HepG2 (cell line): ENCODE data around the gene ST3GAL2. TPM values are rescaled to one million over a fixed set of nuclear protein-coding genes. Genes with fewer than 3 reads are reported as not detected.
A peak's percentile ranks its signal among the peaks of the same experiment; 100 is the strongest.

Experiments
- ESRRA ChIP-seq: sonication (generic); formaldehyde crosslinking; IDR thresholded peaks from 2 replicates; pipeline ENCODE4 v1.5.1; 2020; ENCODE audit warnings: mild to moderate bottlenecking, low read depth, missing genetic modification reagents
- GTF3A ChIP-seq: sonication (generic); formaldehyde crosslinking; conservative IDR thresholded peaks from 2 replicates; pipeline ENCODE4 v1.4.0; 2020; ENCODE audit warnings: mild to moderate bottlenecking, missing genetic modification reagents
- MXI1 ChIP-seq: IDR thresholded peaks from 3 replicates; pipeline ENCODE4 v1.6.1; 2012; ENCODE audit warnings: low read depth, low read length, inconsistent platforms, borderline replicate concordance
- MYC ChIP-seq: sonication (generic); formaldehyde crosslinking; IDR thresholded peaks from 2 replicates; pipeline ENCODE4 v1.9.0; 2021; ENCODE audit warnings: missing genetic modification reagents, borderline replicate concordance
- ZBTB7B ChIP-seq: sonication (generic); formaldehyde crosslinking; IDR thresholded peaks from 2 replicates; pipeline ENCODE4 v1.4.0; 2020; ENCODE audit warnings: missing genetic modification reagents
- ZEB1 ChIP-seq: IDR thresholded peaks from 2 replicates; pipeline ENCODE4 v1.6.1; 2012; ENCODE audit warnings: mild to moderate bottlenecking, low read depth, inconsistent platforms; ENCODE audit not compliant: insufficient replicate concordance
- ZFX ChIP-seq: sonication (generic); formaldehyde crosslinking; IDR thresholded peaks from 2 replicates; pipeline ENCODE4 v1.4.0; 2020; ENCODE audit warnings: mild to moderate bottlenecking, low read depth, missing genetic modification reagents, moderate library complexity
- polyA plus RNA-seq, 8 experiments: library from polyadenylated mRNA; depleted of rRNA in 3 of 8; stranded (reverse) in 7 of 8; unstranded in 1 of 8; fragments of >200 nt; fragmentation: Illumina TruSeq in 4 of 8; extraction: Trizol in 4 of 8; gene quantifications; 2 replicates each; pipeline versions ENCODE4 v1.2.1 to v1.2.3, GENCODE V29; 2011 to 2016; ENCODE audit warnings: low read depth in 4 of 8, missing spikeins in 1 of 8, mixed read lengths in 1 of 8; ENCODE audit not compliant: insufficient read depth in 1 of 8
- total RNA-seq, 5 experiments: library from RNA; depleted of rRNA; stranded (reverse); fragments of >200 nt; fragmentation: Illumina TruSeq; extraction: Trizol; gene quantifications; 2 replicates each; pipeline ENCODE4 v1.2.3, GENCODE V29; 2016; ENCODE audit warnings: low read depth in 1 of 5
- TF ChIP-seq, protein P1 (sequence below): sonication (generic); formaldehyde crosslinking; IDR thresholded peaks from one replicate; pipeline ENCODE4 v1.5.1; 2020; ENCODE audit warnings: mild to moderate bottlenecking, missing genetic modification reagents; ENCODE audit errors: not compliant biosample characterization
- TF ChIP-seq, protein P2 (sequence below): sonication (generic); formaldehyde crosslinking; IDR thresholded peaks from 2 replicates; pipeline ENCODE4 v1.5.0; 2020; ENCODE audit warnings: mild to moderate bottlenecking, missing genetic modification reagents, borderline replicate concordance
- TF ChIP-seq, protein P3 (sequence below): sonication (generic); formaldehyde crosslinking; IDR thresholded peaks from 2 replicates; pipeline ENCODE4 v1.4.0; 2020; ENCODE audit warnings: missing genetic modification reagents, borderline replicate concordance
- TF ChIP-seq, protein P4 (sequence below): sonication (generic); formaldehyde crosslinking; IDR thresholded peaks from 2 replicates; pipeline ENCODE4 v1.8.1; 2023; ENCODE audit warnings: mild to moderate bottlenecking, missing genetic modification reagents

The ST3GAL2 gene
- total and polyA plus RNA-seq, 2 of the 13 experiments (the other 11 are each of a cell fraction or from before 2014, with no cell fraction given): 16.3 to 24.9 TPM

DNA sequence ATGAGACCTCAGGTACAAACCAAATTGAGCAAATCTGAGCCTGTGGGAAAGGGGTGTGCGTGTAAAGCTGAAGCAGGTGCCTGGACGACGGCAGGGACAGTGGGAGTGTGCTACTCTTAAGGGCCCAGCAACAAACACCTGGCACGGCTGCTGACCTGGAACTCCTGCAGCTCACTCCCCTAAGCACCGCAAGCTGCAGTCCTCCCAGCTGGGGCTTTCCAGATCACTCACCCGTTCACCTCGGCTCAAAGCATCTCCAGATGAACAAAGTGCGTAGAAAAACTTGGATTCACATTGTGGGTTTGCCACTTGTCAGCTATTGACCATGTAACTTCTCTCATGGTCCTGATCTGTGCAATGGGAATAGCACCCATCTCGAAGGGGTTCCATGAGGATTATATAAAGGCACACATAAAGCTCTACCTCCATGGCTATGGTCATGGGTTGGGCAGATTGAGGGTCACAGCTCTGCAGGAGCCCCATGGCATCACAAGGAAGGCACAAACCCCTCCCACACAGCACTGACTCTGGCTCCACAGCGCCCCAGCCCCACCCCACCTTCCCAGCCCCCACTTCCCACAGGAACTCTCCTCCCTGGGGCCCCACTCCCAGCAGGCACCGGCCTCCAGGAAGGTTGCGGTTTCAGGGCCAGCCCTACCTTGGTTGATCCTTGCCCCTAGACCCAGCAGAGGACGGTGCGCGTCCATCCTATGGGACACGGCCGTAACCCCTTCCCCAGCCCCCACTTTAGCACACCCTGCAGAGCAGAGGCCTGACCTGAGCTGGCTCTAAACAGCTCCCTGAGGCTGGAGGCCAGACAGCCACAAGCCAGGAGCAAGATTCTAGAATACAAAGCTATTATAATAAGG lies 21.9 kb downstream of the ST3GAL2 start (continued):
- TF ChIP-seq, protein P1, sequence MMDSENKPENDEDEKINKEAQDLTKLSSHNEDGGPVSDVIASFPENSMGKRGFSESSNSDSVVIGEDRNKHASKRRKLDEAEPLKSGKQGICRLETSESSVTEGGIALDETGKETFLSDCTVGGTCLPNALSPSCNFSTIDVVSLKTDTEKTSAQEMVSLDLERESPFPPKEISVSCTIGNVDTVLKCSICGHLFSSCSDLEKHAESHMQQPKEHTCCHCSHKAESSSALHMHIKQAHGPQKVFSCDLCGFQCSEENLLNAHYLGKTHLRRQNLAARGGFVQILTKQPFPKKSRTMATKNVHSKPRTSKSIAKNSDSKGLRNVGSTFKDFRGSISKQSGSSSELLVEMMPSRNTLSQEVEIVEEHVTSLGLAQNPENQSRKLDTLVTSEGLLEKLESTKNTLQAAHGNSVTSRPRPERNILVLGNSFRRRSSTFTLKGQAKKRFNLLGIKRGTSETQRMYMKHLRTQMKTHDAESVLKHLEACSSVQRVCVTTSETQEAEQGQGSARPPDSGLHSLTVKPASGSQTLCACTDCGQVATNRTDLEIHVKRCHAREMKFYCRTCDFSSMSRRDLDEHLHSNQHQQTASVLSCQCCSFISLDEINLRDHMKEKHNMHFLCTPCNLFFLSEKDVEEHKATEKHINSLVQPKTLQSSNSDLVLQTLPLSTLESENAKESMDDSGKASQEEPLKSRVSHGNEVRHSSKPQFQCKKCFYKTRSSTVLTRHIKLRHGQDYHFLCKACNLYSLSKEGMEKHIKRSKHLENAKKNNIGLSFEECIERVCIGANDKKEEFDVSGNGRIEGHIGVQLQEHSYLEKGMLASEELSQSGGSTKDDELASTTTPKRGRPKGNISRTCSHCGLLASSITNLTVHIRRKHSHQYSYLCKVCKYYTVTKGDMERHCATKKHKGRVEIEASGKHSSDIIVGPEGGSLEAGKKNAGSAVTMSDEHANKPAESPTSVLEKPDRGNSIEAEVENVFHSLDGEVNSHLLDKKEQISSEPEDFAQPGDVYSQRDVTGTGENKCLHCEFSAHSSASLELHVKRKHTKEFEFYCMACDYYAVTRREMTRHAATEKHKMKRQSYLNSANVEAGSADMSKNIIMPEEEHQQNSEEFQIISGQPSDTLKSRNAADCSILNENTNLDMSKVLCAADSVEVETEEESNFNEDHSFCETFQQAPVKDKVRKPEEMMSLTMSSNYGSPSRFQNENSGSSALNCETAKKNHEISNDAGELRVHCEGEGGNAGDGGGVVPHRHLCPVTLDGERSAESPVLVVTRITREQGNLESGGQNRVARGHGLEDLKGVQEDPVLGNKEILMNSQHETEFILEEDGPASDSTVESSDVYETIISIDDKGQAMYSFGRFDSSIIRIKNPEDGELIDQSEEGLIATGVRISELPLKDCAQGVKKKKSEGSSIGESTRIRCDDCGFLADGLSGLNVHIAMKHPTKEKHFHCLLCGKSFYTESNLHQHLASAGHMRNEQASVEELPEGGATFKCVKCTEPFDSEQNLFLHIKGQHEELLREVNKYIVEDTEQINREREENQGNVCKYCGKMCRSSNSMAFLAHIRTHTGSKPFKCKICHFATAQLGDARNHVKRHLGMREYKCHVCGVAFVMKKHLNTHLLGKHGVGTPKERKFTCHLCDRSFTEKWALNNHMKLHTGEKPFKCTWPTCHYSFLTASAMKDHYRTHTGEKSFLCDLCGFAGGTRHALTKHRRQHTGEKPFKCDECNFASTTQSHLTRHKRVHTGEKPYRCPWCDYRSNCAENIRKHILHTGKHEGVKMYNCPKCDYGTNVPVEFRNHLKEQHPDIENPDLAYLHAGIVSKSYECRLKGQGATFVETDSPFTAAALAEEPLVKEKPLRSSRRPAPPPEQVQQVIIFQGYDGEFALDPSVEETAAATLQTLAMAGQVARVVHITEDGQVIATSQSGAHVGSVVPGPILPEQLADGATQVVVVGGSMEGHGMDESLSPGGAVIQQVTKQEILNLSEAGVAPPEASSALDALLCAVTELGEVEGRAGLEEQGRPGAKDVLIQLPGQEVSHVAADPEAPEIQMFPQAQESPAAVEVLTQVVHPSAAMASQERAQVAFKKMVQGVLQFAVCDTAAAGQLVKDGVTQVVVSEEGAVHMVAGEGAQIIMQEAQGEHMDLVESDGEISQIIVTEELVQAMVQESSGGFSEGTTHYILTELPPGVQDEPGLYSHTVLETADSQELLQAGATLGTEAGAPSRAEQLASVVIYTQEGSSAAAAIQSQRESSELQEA (CRISPR knock-in tag): no peak
- TF ChIP-seq GTF3A (0 out of 2 replicates have a peak, but pooled peaks have one; percentile 10), MYC (CRISPR knock-in tag) (peak; percentile 34; the same call in 1 of the 2 replicates), ZFX (CRISPR knock-in tag) (peak; percentile 72), ZEB1 (peak; percentile 33), ESRRA (CRISPR knock-in tag) (0 out of 2 replicates have a peak, but pooled peaks have one; percentile 31), ZBTB7B (CRISPR knock-in tag) (0 out of 2 replicates have a peak, but pooled peaks have one; percentile 32), MXI1 (0 out of 3 replicates have a peak, but pooled peaks have one; percentile 6)
- TF ChIP-seq, protein P2, sequence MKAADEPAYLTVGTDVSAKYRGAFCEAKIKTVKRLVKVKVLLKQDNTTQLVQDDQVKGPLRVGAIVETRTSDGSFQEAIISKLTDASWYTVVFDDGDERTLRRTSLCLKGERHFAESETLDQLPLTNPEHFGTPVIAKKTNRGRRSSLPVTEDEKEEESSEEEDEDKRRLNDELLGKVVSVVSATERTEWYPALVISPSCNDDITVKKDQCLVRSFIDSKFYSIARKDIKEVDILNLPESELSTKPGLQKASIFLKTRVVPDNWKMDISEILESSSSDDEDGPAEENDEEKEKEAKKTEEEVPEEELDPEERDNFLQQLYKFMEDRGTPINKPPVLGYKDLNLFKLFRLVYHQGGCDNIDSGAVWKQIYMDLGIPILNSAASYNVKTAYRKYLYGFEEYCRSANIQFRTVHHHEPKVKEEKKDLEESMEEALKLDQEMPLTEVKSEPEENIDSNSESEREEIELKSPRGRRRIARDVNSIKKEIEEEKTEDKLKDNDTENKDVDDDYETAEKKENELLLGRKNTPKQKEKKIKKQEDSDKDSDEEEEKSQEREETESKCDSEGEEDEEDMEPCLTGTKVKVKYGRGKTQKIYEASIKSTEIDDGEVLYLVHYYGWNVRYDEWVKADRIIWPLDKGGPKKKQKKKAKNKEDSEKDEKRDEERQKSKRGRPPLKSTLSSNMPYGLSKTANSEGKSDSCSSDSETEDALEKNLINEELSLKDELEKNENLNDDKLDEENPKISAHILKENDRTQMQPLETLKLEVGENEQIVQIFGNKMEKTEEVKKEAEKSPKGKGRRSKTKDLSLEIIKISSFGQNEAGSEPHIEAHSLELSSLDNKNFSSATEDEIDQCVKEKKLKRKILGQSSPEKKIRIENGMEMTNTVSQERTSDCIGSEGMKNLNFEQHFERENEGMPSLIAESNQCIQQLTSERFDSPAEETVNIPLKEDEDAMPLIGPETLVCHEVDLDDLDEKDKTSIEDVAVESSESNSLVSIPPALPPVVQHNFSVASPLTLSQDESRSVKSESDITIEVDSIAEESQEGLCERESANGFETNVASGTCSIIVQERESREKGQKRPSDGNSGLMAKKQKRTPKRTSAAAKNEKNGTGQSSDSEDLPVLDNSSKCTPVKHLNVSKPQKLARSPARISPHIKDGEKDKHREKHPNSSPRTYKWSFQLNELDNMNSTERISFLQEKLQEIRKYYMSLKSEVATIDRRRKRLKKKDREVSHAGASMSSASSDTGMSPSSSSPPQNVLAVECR (CRISPR knock-in tag): peak; percentile 52; the same call in 1 of the 2 replicates
- TF ChIP-seq, protein P3, sequence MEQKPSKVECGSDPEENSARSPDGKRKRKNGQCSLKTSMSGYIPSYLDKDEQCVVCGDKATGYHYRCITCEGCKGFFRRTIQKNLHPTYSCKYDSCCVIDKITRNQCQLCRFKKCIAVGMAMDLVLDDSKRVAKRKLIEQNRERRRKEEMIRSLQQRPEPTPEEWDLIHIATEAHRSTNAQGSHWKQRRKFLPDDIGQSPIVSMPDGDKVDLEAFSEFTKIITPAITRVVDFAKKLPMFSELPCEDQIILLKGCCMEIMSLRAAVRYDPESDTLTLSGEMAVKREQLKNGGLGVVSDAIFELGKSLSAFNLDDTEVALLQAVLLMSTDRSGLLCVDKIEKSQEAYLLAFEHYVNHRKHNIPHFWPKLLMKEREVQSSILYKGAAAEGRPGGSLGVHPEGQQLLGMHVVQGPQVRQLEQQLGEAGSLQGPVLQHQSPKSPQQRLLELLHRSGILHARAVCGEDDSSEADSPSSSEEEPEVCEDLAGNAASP (CRISPR knock-in tag): peak; percentile 75; the same call in 1 of the 2 replicates
- TF ChIP-seq, protein P4, sequence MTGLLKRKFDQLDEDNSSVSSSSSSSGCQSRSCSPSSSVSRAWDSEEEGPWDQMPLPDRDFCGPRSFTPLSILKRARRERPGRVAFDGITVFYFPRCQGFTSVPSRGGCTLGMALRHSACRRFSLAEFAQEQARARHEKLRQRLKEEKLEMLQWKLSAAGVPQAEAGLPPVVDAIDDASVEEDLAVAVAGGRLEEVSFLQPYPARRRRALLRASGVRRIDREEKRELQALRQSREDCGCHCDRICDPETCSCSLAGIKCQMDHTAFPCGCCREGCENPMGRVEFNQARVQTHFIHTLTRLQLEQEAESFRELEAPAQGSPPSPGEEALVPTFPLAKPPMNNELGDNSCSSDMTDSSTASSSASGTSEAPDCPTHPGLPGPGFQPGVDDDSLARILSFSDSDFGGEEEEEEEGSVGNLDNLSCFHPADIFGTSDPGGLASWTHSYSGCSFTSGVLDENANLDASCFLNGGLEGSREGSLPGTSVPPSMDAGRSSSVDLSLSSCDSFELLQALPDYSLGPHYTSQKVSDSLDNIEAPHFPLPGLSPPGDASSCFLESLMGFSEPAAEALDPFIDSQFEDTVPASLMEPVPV (CRISPR knock-in tag): peak; percentile 41; the same call in 1 of the 2 replicates
